T-helper 1 cell treated with Interleukin-12 subunit alpha and Interleukin-12 subunit beta and Interleukin-4 antibody, amounts not matched to agents 30 μg/mL and 1 μg/mL, for 36 hours (primary cell): ENCODE data around the gene DMRT1.
"Not testable (repeated sequence)": the region's sequence is repeated elsewhere in the genome, so short reads cannot be mapped to it uniquely, and the experiment has no call there.

Experiments
- H3K27ac Mint-ChIP-seq: one replicate; pipeline ENCODE4 v1.8.0; 2021; ENCODE audit warnings: mild to moderate bottlenecking, mixed read lengths
- H3K27me3 Mint-ChIP-seq: one replicate; pipeline ENCODE4 v1.8.0; 2021; ENCODE audit warnings: low read depth, mixed read lengths
- H3K36me3 Mint-ChIP-seq: one replicate; pipeline ENCODE4 v1.8.0; 2021; ENCODE audit warnings: low read depth, mixed read lengths
- H3K4me1 Mint-ChIP-seq: one replicate; pipeline ENCODE4 v1.8.0; 2021; ENCODE audit warnings: low read depth, mixed read lengths
- H3K4me3 Mint-ChIP-seq: one replicate; pipeline ENCODE4 v1.8.0; 2021; ENCODE audit warnings: mild to moderate bottlenecking, moderate library complexity, mixed read lengths
- H3K9me3 Mint-ChIP-seq: one replicate; pipeline ENCODE4 v1.8.0; 2021; ENCODE audit warnings: mixed read lengths

Gene DMRT1

GRCh38 chr9:886886-887285 lies 45.4 kb downstream of the DMRT1 start:
- H3K4me1 Mint-ChIP-seq = peaks cover 4% of the 10 kb centered on the region
- H3K36me3 Mint-ChIP-seq = no peaks in the 10 kb centered on the region
- H3K27me3 Mint-ChIP-seq = peaks cover under 1% of the 10 kb centered on the region
- H3K4me3 Mint-ChIP-seq = no peak overlapping the region
- H3K27ac Mint-ChIP-seq = no peak overlapping the region
- H3K9me3 Mint-ChIP-seq = no peaks in the 10 kb centered on the region

DNA sequence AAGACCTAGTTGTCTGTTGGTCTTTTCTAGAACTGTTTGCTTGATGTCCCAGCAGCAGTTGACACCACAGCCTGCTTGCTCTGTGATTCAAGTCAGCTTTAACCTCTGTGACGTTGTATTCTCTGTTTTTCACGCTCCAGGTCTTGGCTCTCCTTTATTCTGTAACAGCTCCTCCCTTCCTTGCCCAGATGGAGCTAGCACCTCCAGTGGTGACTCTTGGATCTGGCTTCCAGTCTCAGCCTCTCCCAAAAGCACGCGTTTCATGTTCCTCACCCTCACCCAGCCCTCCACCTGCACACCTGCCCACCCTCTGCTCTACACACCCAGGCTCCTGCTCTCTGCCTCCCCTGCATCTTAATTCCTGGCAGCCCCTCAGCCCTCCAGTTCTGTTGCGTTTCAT lies 50.6 kb downstream of the DMRT1 start:
- H3K9me3 Mint-ChIP-seq = no peaks in the 10 kb centered on the region
- H3K27me3 Mint-ChIP-seq = peaks cover 12% of the 10 kb centered on the region
- H3K4me3 Mint-ChIP-seq = no peak overlapping the region
- H3K36me3 Mint-ChIP-seq = no peaks in the 10 kb centered on the region
- peaks cover 4% of the 10 kb centered on the region for H3K4me1 Mint-ChIP-seq
- H3K27ac Mint-ChIP-seq = no peak overlapping the region

GRCh38 chr9:893115-893514 lies 51.6 kb downstream of the DMRT1 start:
- H3K27me3 Mint-ChIP-seq = peaks cover 12% of the 10 kb centered on the region
- no peak overlapping the region for H3K4me3 Mint-ChIP-seq
- peaks cover 4% of the 10 kb centered on the region for H3K4me1 Mint-ChIP-seq
- H3K36me3 Mint-ChIP-seq = no peaks in the 10 kb centered on the region
- no peaks in the 10 kb centered on the region for H3K9me3 Mint-ChIP-seq
- no peak overlapping the region for H3K27ac Mint-ChIP-seq

GRCh38 chr9:893843-894420 lies 52.4 kb downstream of the DMRT1 start:
- H3K4me1 Mint-ChIP-seq = peaks cover 4% of the 10 kb centered on the region
- peaks cover 18% of the 10 kb centered on the region for H3K27me3 Mint-ChIP-seq
- no peaks in the 10 kb centered on the region for H3K9me3 Mint-ChIP-seq
- H3K4me3 Mint-ChIP-seq = no peak overlapping the region
- H3K27ac Mint-ChIP-seq = no peak overlapping the region
- H3K36me3 Mint-ChIP-seq = no peaks in the 10 kb centered on the region

- Mint-ChIP-seq H3K9me3 (no peaks in the 10 kb centered on the region), H3K4me1 (no peaks in the 10 kb centered on the region), H3K36me3 (no peaks in the 10 kb centered on the region), H3K27ac (no peak overlapping the region), H3K4me3 (no peak overlapping the region), H3K27me3 (peaks cover 13% of the 10 kb centered on the region)
Observed at GRCh38 chr9:899440-900184, 58.1 kb downstream of the DMRT1 start.

GRCh38 chr9:903886-904285 lies 62.4 kb downstream of the DMRT1 start:
- Mint-ChIP-seq H3K27ac (no peak overlapping the region), H3K36me3 (no peaks in the 10 kb centered on the region), H3K4me1 (no peaks in the 10 kb centered on the region), H3K9me3 (no peaks in the 10 kb centered on the region), H3K4me3 (no peak overlapping the region), H3K27me3 (peaks cover 35% of the 10 kb centered on the region)

GRCh38 chr9:905906-906305 lies 64.4 kb downstream of the DMRT1 start:
- no peaks in the 10 kb centered on the region for H3K4me1 Mint-ChIP-seq
- peaks cover 41% of the 10 kb centered on the region for H3K27me3 Mint-ChIP-seq

GRCh38 chr9:908536-909205 lies 67.2 kb downstream of the DMRT1 start:
- Mint-ChIP-seq H3K27ac (no peak overlapping the region), H3K4me1 (no peaks in the 10 kb centered on the region), H3K9me3 (no peaks in the 10 kb centered on the region), H3K4me3 (no peak overlapping the region), H3K27me3 (peaks cover 41% of the 10 kb centered on the region), H3K36me3 (no peaks in the 10 kb centered on the region)

More at GRCh38 chr9:905906-906305, 64.4 kb downstream of the DMRT1 start:
- no peaks in the 10 kb centered on the region for H3K36me3 Mint-ChIP-seq
- no peak overlapping the region for H3K27ac Mint-ChIP-seq
- no peaks in the 10 kb centered on the region for H3K9me3 Mint-ChIP-seq
- H3K4me3 Mint-ChIP-seq = no peak overlapping the region

DNA sequence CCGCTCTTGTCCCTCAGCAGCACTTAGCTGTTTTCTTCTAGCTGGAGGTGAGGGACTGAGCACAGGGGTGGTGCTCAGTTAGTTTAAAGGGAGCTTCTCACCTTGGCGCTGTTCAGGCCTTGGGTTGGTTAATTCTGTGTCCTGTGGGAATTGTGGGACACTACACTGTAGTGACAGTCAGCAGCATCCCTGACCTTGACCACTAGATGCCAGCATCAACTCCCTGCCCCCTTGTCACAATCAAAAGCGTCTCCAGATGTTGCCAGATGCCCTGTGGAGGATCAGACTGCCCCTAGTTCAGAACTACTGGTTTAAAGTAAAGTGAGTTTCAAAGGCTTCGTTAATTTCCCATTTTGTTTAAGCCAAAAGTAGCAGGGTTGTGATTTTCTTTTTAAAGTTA lies 69.5 kb downstream of the DMRT1 start:
- no peaks in the 10 kb centered on the region for H3K9me3 Mint-ChIP-seq
- H3K27me3 Mint-ChIP-seq = peaks cover 34% of the 10 kb centered on the region
- H3K27ac Mint-ChIP-seq = no peak overlapping the region
- H3K36me3 Mint-ChIP-seq = no peaks in the 10 kb centered on the region
- no peaks in the 10 kb centered on the region for H3K4me1 Mint-ChIP-seq
- H3K4me3 Mint-ChIP-seq = no peak overlapping the region

DNA sequence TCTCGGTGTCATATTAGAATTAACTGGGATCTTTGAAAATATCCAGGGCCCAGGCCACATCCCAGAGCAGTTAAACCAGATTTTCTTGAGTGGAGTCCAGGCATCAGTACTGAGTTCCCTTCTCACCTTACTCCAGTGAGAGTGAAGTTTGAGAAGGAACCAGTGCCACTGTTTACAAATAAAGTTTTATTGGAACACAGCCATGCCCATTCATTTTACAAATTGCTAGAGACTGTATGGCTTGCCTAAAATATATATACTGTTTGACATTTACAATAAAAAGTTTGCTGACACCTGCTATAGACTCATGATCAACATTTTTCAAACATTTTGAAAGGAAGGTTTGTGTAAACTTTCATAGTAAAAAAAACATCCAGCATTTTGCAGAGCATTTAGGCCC lies 71.3 kb downstream of the DMRT1 start:
- H3K27me3 Mint-ChIP-seq = peaks cover 25% of the 10 kb centered on the region
- H3K4me3 Mint-ChIP-seq = no peak overlapping the region
- no peaks in the 10 kb centered on the region for H3K36me3 Mint-ChIP-seq
- no peaks in the 10 kb centered on the region for H3K4me1 Mint-ChIP-seq
- no peaks in the 10 kb centered on the region for H3K9me3 Mint-ChIP-seq
- H3K27ac Mint-ChIP-seq = no peak overlapping the region

GRCh38 chr9:913526-913925 lies 72.0 kb downstream of the DMRT1 start:
- not testable (repeated sequence) for H3K36me3 Mint-ChIP-seq, H3K9me3 Mint-ChIP-seq, H3K4me3 Mint-ChIP-seq, H3K4me1 Mint-ChIP-seq, H3K27ac Mint-ChIP-seq
- peaks cover 19% of the 10 kb centered on the region for H3K27me3 Mint-ChIP-seq

GRCh38 chr9:917730-918129 lies 76.2 kb downstream of the DMRT1 start:
- Mint-ChIP-seq H3K27me3 (peaks cover 7% of the 10 kb centered on the region), H3K4me3 (no peak overlapping the region), H3K9me3 (no peaks in the 10 kb centered on the region), H3K36me3 (no peaks in the 10 kb centered on the region), H3K4me1 (no peaks in the 10 kb centered on the region), H3K27ac (no peak overlapping the region)

DNA sequence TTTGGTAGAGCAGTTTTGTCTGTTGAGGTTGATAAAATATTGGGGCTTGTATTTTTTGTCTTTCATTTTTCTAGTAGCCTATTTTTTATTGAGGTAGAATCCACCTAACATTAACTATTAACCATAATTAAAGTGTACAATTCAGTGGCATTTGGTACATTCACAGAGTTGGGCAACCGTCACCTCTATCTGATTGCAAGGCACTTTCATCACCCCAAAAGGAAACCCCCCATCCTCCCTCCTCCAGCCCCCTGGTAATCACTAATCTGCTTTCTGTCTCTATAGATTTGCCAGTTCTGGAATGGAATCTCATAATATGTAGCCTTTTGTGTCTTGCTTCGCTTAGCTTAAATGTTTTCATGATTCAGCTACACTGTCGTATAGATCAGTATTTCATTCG lies 79.4 kb downstream of the DMRT1 start:
- Mint-ChIP-seq H3K4me3 (no peak overlapping the region), H3K27ac (no peak overlapping the region), H3K36me3 (no peaks in the 10 kb centered on the region), H3K4me1 (no peaks in the 10 kb centered on the region), H3K27me3 (peaks cover 7% of the 10 kb centered on the region), H3K9me3 (no peaks in the 10 kb centered on the region)

- Mint-ChIP-seq H3K4me3 (no peak overlapping the region), H3K4me1 (no peaks in the 10 kb centered on the region), H3K27ac (no peak overlapping the region), H3K36me3 (no peaks in the 10 kb centered on the region), H3K27me3 (peaks cover 7% of the 10 kb centered on the region), H3K9me3 (no peaks in the 10 kb centered on the region)
Observed at GRCh38 chr9:922171-922570, 80.7 kb downstream of the DMRT1 start.

DNA sequence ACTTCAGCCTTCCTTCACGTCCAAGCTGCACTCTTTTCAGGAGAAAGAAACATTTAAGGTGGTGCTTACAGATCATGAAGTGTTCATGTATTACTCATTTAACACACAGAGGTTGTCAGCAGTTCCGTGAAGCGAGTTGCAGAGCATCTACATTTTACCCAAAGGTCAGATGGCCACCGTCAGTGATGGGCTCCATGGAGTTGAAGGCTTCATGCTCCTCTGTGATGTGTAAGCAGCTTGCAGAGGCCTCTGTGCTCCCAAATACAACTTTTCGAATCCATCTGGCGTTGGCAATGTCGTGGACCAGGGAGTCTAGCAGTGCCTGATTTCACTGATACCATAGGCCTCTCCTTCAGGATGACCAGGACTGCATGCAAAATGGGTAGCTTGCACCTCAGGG lies 81.2 kb downstream of the DMRT1 start:
- H3K27ac Mint-ChIP-seq = no peak overlapping the region
- H3K27me3 Mint-ChIP-seq = peaks cover 6% of the 10 kb centered on the region
- H3K4me1 Mint-ChIP-seq = no peaks in the 10 kb centered on the region
- no peaks in the 10 kb centered on the region for H3K9me3 Mint-ChIP-seq
- no peaks in the 10 kb centered on the region for H3K36me3 Mint-ChIP-seq
- H3K4me3 Mint-ChIP-seq = no peak overlapping the region
